Activated naive CD4-positive, alpha-beta T cell treated with anti-CD3 and anti-CD28 coated beads, Interleukin-2, amount 50 U/mL, for 24 hours (primary cell): ENCODE results near the gene ARL6IP1.

ENCODE experiments used
- H3K27ac Mint-ChIP-seq: one replicate; pipeline ENCODE4 v1.8.0; 2021; ENCODE audit warnings: mild to moderate bottlenecking, mixed read lengths
- H3K27me3 Mint-ChIP-seq: one replicate; pipeline ENCODE4 v1.8.0; 2021; ENCODE audit warnings: mixed read lengths
- H3K36me3 Mint-ChIP-seq: one replicate; pipeline ENCODE4 v1.8.0; 2021; ENCODE audit warnings: mixed read lengths
- H3K4me1 Mint-ChIP-seq: one replicate; pipeline ENCODE4 v1.8.0; 2021; ENCODE audit warnings: mixed read lengths
- H3K4me3 Mint-ChIP-seq: one replicate; pipeline ENCODE4 v1.8.0; 2021; ENCODE audit warnings: mild to moderate bottlenecking, mixed read lengths
- H3K9me3 Mint-ChIP-seq: one replicate; pipeline ENCODE4 v1.8.0; 2021; ENCODE audit warnings: mixed read lengths

The ARL6IP1 gene

GRCh38 chr16:18805257-18805773 lies 4.0 kb upstream of the ARL6IP1 start:
- H3K9me3 Mint-ChIP-seq, result no peaks in the 10 kb centered on the region
- peaks cover 48% of the 10 kb centered on the region for H3K4me1 Mint-ChIP-seq
- H3K27me3 Mint-ChIP-seq, result no peaks in the 10 kb centered on the region
- H3K27ac Mint-ChIP-seq, result peak overlapping the region; percentile 76
- no peak overlapping the region for H3K4me3 Mint-ChIP-seq
- peaks cover 17% of the 10 kb centered on the region for H3K36me3 Mint-ChIP-seq

- Mint-ChIP-seq H3K36me3 (peaks cover 14% of the 10 kb centered on the region), H3K4me3 (no peak overlapping the region), H3K4me1 (peaks cover 56% of the 10 kb centered on the region), H3K9me3 (no peaks in the 10 kb centered on the region), H3K27ac (peak overlapping the region; percentile 66), H3K27me3 (no peaks in the 10 kb centered on the region)
Measured at GRCh38 chr16:18804540-18804939, 3.2 kb upstream of the ARL6IP1 start.

- Mint-ChIP-seq H3K4me1 (peaks cover 61% of the 10 kb centered on the region), H3K27me3 (no peaks in the 10 kb centered on the region), H3K36me3 (peaks cover 9% of the 10 kb centered on the region), H3K27ac (peak overlapping the region; percentile 92), H3K9me3 (no peaks in the 10 kb centered on the region), H3K4me3 (peak overlapping the region; percentile 55)
Measured at GRCh38 chr16:18803569-18804462, 2.5 kb upstream of the ARL6IP1 start.

- H3K36me3 Mint-ChIP-seq, result peaks cover 5% of the 10 kb centered on the region
- peaks cover 69% of the 10 kb centered on the region for H3K4me1 Mint-ChIP-seq
- no peaks in the 10 kb centered on the region for H3K9me3 Mint-ChIP-seq
- H3K27ac Mint-ChIP-seq, result peak overlapping the region; percentile 92
- H3K4me3 Mint-ChIP-seq, result peak overlapping the region; percentile 55
- no peaks in the 10 kb centered on the region for H3K27me3 Mint-ChIP-seq
Measured at GRCh38 chr16:18802767-18803343, 1.5 kb upstream of the ARL6IP1 start.

- Mint-ChIP-seq H3K9me3 (no peaks in the 10 kb centered on the region), H3K4me3 (peak overlapping the region; percentile 98), H3K36me3 (peaks cover 10% of the 10 kb centered on the region), H3K27ac (peak overlapping the region; percentile 97), H3K27me3 (no peaks in the 10 kb centered on the region), H3K4me1 (peaks cover 70% of the 10 kb centered on the region)
Measured at GRCh38 chr16:18800775-18801144, 589 bp downstream of the ARL6IP1 start.

GRCh38 chr16:18800293-18800692 lies 1.1 kb downstream of the ARL6IP1 start:
- Mint-ChIP-seq H3K4me1 (peaks cover 66% of the 10 kb centered on the region), H3K36me3 (peaks cover 10% of the 10 kb centered on the region), H3K9me3 (no peaks in the 10 kb centered on the region), H3K4me3 (peak overlapping the region; percentile 98), H3K27me3 (no peaks in the 10 kb centered on the region), H3K27ac (no peak overlapping the region)

GRCh38 chr16:18799500-18799899 lies 1.8 kb downstream of the ARL6IP1 start:
- Mint-ChIP-seq H3K27ac (no peak overlapping the region), H3K36me3 (peaks cover 10% of the 10 kb centered on the region), H3K27me3 (no peaks in the 10 kb centered on the region), H3K4me1 (peaks cover 58% of the 10 kb centered on the region), H3K9me3 (no peaks in the 10 kb centered on the region), H3K4me3 (peak overlapping the region; percentile 98)

GRCh38 chr16:18797746-18798145 lies 3.6 kb downstream of the ARL6IP1 start:
- H3K27me3 Mint-ChIP-seq, result no peaks in the 10 kb centered on the region
- H3K9me3 Mint-ChIP-seq, result no peaks in the 10 kb centered on the region
- H3K36me3 Mint-ChIP-seq, result peaks cover 15% of the 10 kb centered on the region
- H3K4me1 Mint-ChIP-seq, result peaks cover 43% of the 10 kb centered on the region
- no peak overlapping the region for H3K27ac Mint-ChIP-seq
- no peak overlapping the region for H3K4me3 Mint-ChIP-seq

GRCh38 chr16:18796377-18796776 lies 5.0 kb downstream of the ARL6IP1 start:
- no peak overlapping the region for H3K27ac Mint-ChIP-seq
- peaks cover 38% of the 10 kb centered on the region for H3K4me1 Mint-ChIP-seq
- H3K9me3 Mint-ChIP-seq, result no peaks in the 10 kb centered on the region
- H3K27me3 Mint-ChIP-seq, result no peaks in the 10 kb centered on the region
- no peak overlapping the region for H3K4me3 Mint-ChIP-seq
- H3K36me3 Mint-ChIP-seq, result peaks cover 14% of the 10 kb centered on the region

- peaks cover 29% of the 10 kb centered on the region for H3K4me1 Mint-ChIP-seq
- H3K27me3 Mint-ChIP-seq, result no peaks in the 10 kb centered on the region
- peaks cover 30% of the 10 kb centered on the region for H3K36me3 Mint-ChIP-seq
- no peak overlapping the region for H3K4me3 Mint-ChIP-seq
- no peak overlapping the region for H3K27ac Mint-ChIP-seq
- H3K9me3 Mint-ChIP-seq, result no peaks in the 10 kb centered on the region
Measured at GRCh38 chr16:18792836-18793433, 8.4 kb downstream of the ARL6IP1 start.

GRCh38 chr16:18789850-18790706 lies 11.3 kb downstream of the ARL6IP1 start, which contains the start of gene RPS15A:
Gene RPS15A (minus strand): TSS chr16:18790334. CDS start chr16:18789113, 1,221 bp downstream.
- peaks cover 46% of the 10 kb centered on the region for H3K4me1 Mint-ChIP-seq
- H3K27me3 Mint-ChIP-seq, result no peaks in the 10 kb centered on the region
- H3K4me3 Mint-ChIP-seq, result peak within 1 kb of the TSS; percentile 99
- peaks cover 42% of the 10 kb centered on the region for H3K36me3 Mint-ChIP-seq
- peak within 1 kb of the TSS; percentile 84 for H3K27ac Mint-ChIP-seq
- no peaks in the 10 kb centered on the region for H3K9me3 Mint-ChIP-seq

- Mint-ChIP-seq H3K27ac (peak overlapping the region; percentile 84), H3K4me1 (peaks cover 51% of the 10 kb centered on the region), H3K36me3 (peaks cover 47% of the 10 kb centered on the region)
Measured at GRCh38 chr16:18789515-18789849, 11.9 kb downstream of the ARL6IP1 start.

GRCh38 chr16:18788828-18789514 lies 12.4 kb downstream of the ARL6IP1 start:
- H3K36me3 Mint-ChIP-seq, result peaks cover 47% of the 10 kb centered on the region
- H3K9me3 Mint-ChIP-seq, result no peaks in the 10 kb centered on the region
- peak overlapping the region; percentile 99 for H3K4me3 Mint-ChIP-seq
- H3K27me3 Mint-ChIP-seq, result no peaks in the 10 kb centered on the region
- peaks cover 51% of the 10 kb centered on the region for H3K4me1 Mint-ChIP-seq
- H3K27ac Mint-ChIP-seq, result peak overlapping the region; percentile 84

More at GRCh38 chr16:18789515-18789849, 11.9 kb downstream of the ARL6IP1 start:
- Mint-ChIP-seq H3K4me3 (peak overlapping the region; percentile 99), H3K27me3 (no peaks in the 10 kb centered on the region), H3K9me3 (no peaks in the 10 kb centered on the region)

GRCh38 chr16:18784917-18785623 lies 16.3 kb downstream of the ARL6IP1 start:
- Mint-ChIP-seq H3K27ac (peak overlapping the region; percentile 84), H3K27me3 (no peaks in the 10 kb centered on the region), H3K4me1 (peaks cover 55% of the 10 kb centered on the region), H3K4me3 (peak overlapping the region; percentile 82), H3K9me3 (no peaks in the 10 kb centered on the region), H3K36me3 (peaks cover 49% of the 10 kb centered on the region)
